HepG2 (cell line): ENCODE results near the gene TBC1D16. TPM values are rescaled to one million over a fixed set of nuclear protein-coding genes. Genes with fewer than 3 reads are reported as not detected.

Experiments used
- ATF7-NPFF ChIP-seq: sonication (generic); formaldehyde crosslinking; IDR thresholded peaks from 2 replicates; pipeline ENCODE4 v1.8.1; 2023; ENCODE audit warnings: mild to moderate bottlenecking, low read depth, missing genetic modification reagents, moderate library complexity
- CEBPG ChIP-seq: IDR thresholded peaks from 2 replicates; pipeline ENCODE4 v1.6.1; 2016
- HES4 ChIP-seq: sonication (generic); formaldehyde crosslinking; IDR thresholded peaks from 2 replicates; pipeline ENCODE4 v1.9.0; 2021; ENCODE audit warnings: mild to moderate bottlenecking, missing genetic modification reagents, borderline replicate concordance
- HMG20B ChIP-seq: conservative IDR thresholded peaks from 2 replicates; pipeline ENCODE4 v1.6.1; 2016; ENCODE audit warnings: missing genetic modification reagents, missing compliant biosample characterization
- KMT2A ChIP-seq: sonication (generic); formaldehyde crosslinking; IDR thresholded peaks from 2 replicates; pipeline ENCODE4 v1.4.0; 2020; ENCODE audit warnings: missing genetic modification reagents
- SMC3 ChIP-seq: IDR thresholded peaks from 2 replicates; pipeline ENCODE4 v1.6.1; 2011; ENCODE audit warnings: low read length, improper control_type of control experiment
- TBX2 ChIP-seq: sonication (generic); formaldehyde crosslinking; IDR thresholded peaks from 2 replicates; pipeline ENCODE4 v1.5.0; 2020; ENCODE audit warnings: missing genetic modification reagents, mild to moderate bottlenecking, borderline replicate concordance
- TCF7L2 ChIP-seq: IDR thresholded peaks from 2 replicates; pipeline ENCODE4 v1.6.1; 2011; ENCODE audit warnings: mild to moderate bottlenecking, low read depth, low read length, moderate library complexity
- YEATS2 ChIP-seq: sonication (generic); formaldehyde crosslinking; IDR thresholded peaks from 2 replicates; pipeline ENCODE4 v1.4.0; 2020; ENCODE audit warnings: missing genetic modification reagents, borderline replicate concordance
- ZBTB20 ChIP-seq: sonication (generic); formaldehyde crosslinking; IDR thresholded peaks from 2 replicates; pipeline ENCODE4 v1.8.1; 2023; ENCODE audit warnings: missing genetic modification reagents, low read depth, mild to moderate bottlenecking, borderline replicate concordance
- ZC3H13 ChIP-seq: sonication (generic); formaldehyde crosslinking; IDR thresholded peaks from 2 replicates; pipeline ENCODE4 v1.8.1; 2023; ENCODE audit warnings: mild to moderate bottlenecking, missing genetic modification reagents, moderate library complexity
- ZNF333 ChIP-seq: sonication (generic); formaldehyde crosslinking; IDR thresholded peaks from 2 replicates; pipeline ENCODE4 v1.4.0; 2020; ENCODE audit warnings: mild to moderate bottlenecking, missing genetic modification reagents, borderline replicate concordance
- ZNF484 ChIP-seq: sonication (generic); formaldehyde crosslinking; IDR thresholded peaks from 2 replicates; pipeline ENCODE4 v1.5.1; 2020; ENCODE audit warnings: mild to moderate bottlenecking, low read depth, missing genetic modification reagents, borderline replicate concordance
- ZNF546 ChIP-seq: sonication (generic); formaldehyde crosslinking; conservative IDR thresholded peaks from 2 replicates; pipeline ENCODE4 v1.8.1; 2023; ENCODE audit warnings: mild to moderate bottlenecking, missing genetic modification reagents
- ZNF547 ChIP-seq: sonication (generic); formaldehyde crosslinking; IDR thresholded peaks from 2 replicates; pipeline ENCODE4 v1.5.1; 2020; ENCODE audit warnings: mild to moderate bottlenecking, missing genetic modification reagents
- ZNF556 ChIP-seq: sonication (generic); formaldehyde crosslinking; IDR thresholded peaks from 2 replicates; pipeline ENCODE4 v1.4.0; 2020; ENCODE audit warnings: mild to moderate bottlenecking, missing genetic modification reagents, borderline replicate concordance
- ZNF720 ChIP-seq: sonication (generic); formaldehyde crosslinking; IDR thresholded peaks from 2 replicates; pipeline ENCODE4 v1.4.0; 2020; ENCODE audit warnings: missing genetic modification reagents
- ZNF850 ChIP-seq: sonication (generic); formaldehyde crosslinking; conservative IDR thresholded peaks from 2 replicates; pipeline ENCODE4 v1.9.0; 2021; ENCODE audit warnings: mild to moderate bottlenecking, missing genetic modification reagents
- ZZZ3 ChIP-seq: sonication (generic); formaldehyde crosslinking; IDR thresholded peaks from 2 replicates; pipeline ENCODE4 v1.4.0; 2020; ENCODE audit warnings: missing genetic modification reagents, mild to moderate bottlenecking, borderline replicate concordance
- polyA plus RNA-seq, 8 experiments: library from polyadenylated mRNA; depleted of rRNA in 3 of 8; stranded (reverse) in 7 of 8; unstranded in 1 of 8; fragments of >200 nt; fragmentation: Illumina TruSeq in 4 of 8; extraction: Trizol in 4 of 8; gene quantifications; 2 replicates each; pipeline versions ENCODE4 v1.2.1 to v1.2.3, GENCODE V29; 2011 to 2016; ENCODE audit warnings: low read depth in 4 of 8, missing spikeins in 1 of 8, mixed read lengths in 1 of 8; ENCODE audit not compliant: insufficient read depth in 1 of 8
- total RNA-seq, 5 experiments: library from RNA; depleted of rRNA; stranded (reverse); fragments of >200 nt; fragmentation: Illumina TruSeq; extraction: Trizol; gene quantifications; 2 replicates each; pipeline ENCODE4 v1.2.3, GENCODE V29; 2016; ENCODE audit warnings: low read depth in 1 of 5
- TF ChIP-seq, protein P1 (sequence below): sonication (generic); formaldehyde crosslinking; IDR thresholded peaks from 2 replicates; pipeline ENCODE4 v1.9.0; 2021; ENCODE audit warnings: missing genetic modification reagents, borderline replicate concordance
- TF ChIP-seq, protein P2 (sequence below): sonication (generic); formaldehyde crosslinking; IDR thresholded peaks from 2 replicates; pipeline ENCODE4 v1.4.0; 2020; ENCODE audit warnings: missing genetic modification reagents, borderline replicate concordance
- TF ChIP-seq, protein P3 (sequence below): sonication (generic); formaldehyde crosslinking; IDR thresholded peaks from 2 replicates; pipeline ENCODE4 v1.8.1; 2023; ENCODE audit warnings: missing genetic modification reagents, mild to moderate bottlenecking, borderline replicate concordance
- TF ChIP-seq, protein P4 (sequence below): sonication (generic); formaldehyde crosslinking; IDR thresholded peaks from 2 replicates; pipeline ENCODE4 v1.4.0; 2020; ENCODE audit warnings: missing genetic modification reagents, borderline replicate concordance

The TBC1D16 gene
- total and polyA plus RNA-seq, 2 of the 13 experiments (the other 11 are each of a cell fraction or from before 2014, with no cell fraction given), result 14.9 to 24.9 TPM

DNA sequence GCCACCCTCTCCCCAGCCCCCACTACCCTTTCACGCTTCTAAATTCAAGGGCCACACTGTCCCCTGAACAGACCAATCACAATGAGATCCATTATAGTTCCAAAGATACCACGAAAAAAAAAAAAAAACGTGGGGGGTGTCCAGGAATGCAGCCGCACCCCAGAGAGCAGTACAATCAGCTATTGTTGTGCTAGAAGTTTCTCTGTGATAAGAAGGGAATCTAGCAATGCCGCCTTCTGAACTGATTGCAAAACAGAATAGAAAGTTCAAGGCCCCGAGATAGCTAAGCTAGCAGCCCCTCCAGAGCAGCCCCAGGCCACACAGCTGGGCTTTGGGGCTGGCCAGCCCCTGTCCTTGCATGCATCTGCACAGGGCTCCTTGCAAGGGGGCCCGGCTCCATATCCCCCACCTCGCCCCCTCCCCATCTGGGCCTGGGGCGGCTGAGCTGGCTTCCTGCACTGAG, 109.5 kb downstream of the TBC1D16 start (continued):
- TF ChIP-seq ZNF556 (CRISPR knock-in tag), result peak; percentile 45; the same call in 1 of the 2 replicates
- peak; percentile 25; the same call in 1 of the 2 replicates for TF ChIP-seq ZNF720 (CRISPR knock-in tag)
- TF ChIP-seq ZNF333 (CRISPR knock-in tag), result 0 out of 2 replicates have a peak, but pooled peaks have one; percentile 46
- no peak for TF ChIP-seq YEATS2 (CRISPR knock-in tag)
- TF ChIP-seq ZNF547 (CRISPR knock-in tag), result no peak
- TF ChIP-seq ZZZ3, result no peak
- no peak for TF ChIP-seq ZNF484 (CRISPR knock-in tag)
- TF ChIP-seq ZNF850 (CRISPR knock-in tag), result no peak
- no peak for TF ChIP-seq ZC3H13 (CRISPR knock-in tag)
- peak; percentile 87 for TF ChIP-seq CEBPG
- 0 out of 2 replicates have a peak, but pooled peaks have one; percentile 30 for TF ChIP-seq KMT2A
- TF ChIP-seq, protein P1, sequence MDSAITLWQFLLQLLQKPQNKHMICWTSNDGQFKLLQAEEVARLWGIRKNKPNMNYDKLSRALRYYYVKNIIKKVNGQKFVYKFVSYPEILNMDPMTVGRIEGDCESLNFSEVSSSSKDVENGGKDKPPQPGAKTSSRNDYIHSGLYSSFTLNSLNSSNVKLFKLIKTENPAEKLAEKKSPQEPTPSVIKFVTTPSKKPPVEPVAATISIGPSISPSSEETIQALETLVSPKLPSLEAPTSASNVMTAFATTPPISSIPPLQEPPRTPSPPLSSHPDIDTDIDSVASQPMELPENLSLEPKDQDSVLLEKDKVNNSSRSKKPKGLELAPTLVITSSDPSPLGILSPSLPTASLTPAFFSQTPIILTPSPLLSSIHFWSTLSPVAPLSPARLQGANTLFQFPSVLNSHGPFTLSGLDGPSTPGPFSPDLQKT, result no peak
- no peak for TF ChIP-seq TBX2 (CRISPR knock-in tag)
- TF ChIP-seq, protein P2, sequence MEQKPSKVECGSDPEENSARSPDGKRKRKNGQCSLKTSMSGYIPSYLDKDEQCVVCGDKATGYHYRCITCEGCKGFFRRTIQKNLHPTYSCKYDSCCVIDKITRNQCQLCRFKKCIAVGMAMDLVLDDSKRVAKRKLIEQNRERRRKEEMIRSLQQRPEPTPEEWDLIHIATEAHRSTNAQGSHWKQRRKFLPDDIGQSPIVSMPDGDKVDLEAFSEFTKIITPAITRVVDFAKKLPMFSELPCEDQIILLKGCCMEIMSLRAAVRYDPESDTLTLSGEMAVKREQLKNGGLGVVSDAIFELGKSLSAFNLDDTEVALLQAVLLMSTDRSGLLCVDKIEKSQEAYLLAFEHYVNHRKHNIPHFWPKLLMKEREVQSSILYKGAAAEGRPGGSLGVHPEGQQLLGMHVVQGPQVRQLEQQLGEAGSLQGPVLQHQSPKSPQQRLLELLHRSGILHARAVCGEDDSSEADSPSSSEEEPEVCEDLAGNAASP (CRISPR knock-in tag), result peak; percentile 85; the same call in 1 of the 2 replicates
- 0 out of 2 replicates have a peak, but pooled peaks have one; percentile 16 for TF ChIP-seq TCF7L2
- TF ChIP-seq ATF7-NPFF (CRISPR knock-in tag), result 0 out of 2 replicates have a peak, but pooled peaks have one; percentile 20
- TF ChIP-seq HES4, result no peak
- TF ChIP-seq, protein P3, sequence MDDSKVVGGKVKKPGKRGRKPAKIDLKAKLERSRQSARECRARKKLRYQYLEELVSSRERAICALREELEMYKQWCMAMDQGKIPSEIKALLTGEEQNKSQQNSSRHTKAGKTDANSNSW, result no peak
- TF ChIP-seq HMG20B (CRISPR knock-in tag), result peak; percentile 61; the same call in 1 of the 2 replicates
- TF ChIP-seq SMC3, result no peak
- no peak for TF ChIP-seq ZNF546 (CRISPR knock-in tag)
- TF ChIP-seq, protein P4, sequence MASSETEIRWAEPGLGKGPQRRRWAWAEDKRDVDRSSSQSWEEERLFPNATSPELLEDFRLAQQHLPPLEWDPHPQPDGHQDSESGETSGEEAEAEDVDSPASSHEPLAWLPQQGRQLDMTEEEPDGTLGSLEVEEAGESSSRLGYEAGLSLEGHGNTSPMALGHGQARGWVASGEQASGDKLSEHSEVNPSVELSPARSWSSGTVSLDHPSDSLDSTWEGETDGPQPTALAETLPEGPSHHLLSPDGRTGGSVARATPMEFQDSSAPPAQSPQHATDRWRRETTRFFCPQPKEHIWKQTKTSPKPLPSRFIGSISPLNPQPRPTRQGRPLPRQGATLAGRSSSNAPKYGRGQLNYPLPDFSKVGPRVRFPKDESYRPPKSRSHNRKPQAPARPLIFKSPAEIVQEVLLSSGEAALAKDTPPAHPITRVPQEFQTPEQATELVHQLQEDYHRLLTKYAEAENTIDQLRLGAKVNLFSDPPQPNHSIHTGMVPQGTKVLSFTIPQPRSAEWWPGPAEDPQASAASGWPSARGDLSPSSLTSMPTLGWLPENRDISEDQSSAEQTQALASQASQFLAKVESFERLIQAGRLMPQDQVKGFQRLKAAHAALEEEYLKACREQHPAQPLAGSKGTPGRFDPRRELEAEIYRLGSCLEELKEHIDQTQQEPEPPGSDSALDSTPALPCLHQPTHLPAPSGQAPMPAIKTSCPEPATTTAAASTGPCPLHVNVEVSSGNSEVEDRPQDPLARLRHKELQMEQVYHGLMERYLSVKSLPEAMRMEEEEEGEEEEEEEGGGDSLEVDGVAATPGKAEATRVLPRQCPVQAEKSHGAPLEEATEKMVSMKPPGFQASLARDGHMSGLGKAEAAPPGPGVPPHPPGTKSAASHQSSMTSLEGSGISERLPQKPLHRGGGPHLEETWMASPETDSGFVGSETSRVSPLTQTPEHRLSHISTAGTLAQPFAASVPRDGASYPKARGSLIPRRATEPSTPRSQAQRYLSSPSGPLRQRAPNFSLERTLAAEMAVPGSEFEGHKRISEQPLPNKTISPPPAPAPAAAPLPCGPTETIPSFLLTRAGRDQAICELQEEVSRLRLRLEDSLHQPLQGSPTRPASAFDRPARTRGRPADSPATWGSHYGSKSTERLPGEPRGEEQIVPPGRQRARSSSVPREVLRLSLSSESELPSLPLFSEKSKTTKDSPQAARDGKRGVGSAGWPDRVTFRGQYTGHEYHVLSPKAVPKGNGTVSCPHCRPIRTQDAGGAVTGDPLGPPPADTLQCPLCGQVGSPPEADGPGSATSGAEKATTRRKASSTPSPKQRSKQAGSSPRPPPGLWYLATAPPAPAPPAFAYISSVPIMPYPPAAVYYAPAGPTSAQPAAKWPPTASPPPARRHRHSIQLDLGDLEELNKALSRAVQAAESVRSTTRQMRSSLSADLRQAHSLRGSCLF (CRISPR knock-in tag), result no peak
- no peak for TF ChIP-seq ZBTB20 (CRISPR knock-in tag)
